GM19025 (cell line): ENCODE results near the gene AJAP1.

ENCODE experiments used
- ATAC-seq: cut with Tn5 transposase; IDR thresholded peaks from one replicate; pipeline ENCODE4 v1.9.1; 2021; ENCODE audit warnings: mild to moderate bottlenecking, low read depth, moderate library complexity; ENCODE audit not compliant: unreplicated experiment

AJAP1 gene

DNA sequence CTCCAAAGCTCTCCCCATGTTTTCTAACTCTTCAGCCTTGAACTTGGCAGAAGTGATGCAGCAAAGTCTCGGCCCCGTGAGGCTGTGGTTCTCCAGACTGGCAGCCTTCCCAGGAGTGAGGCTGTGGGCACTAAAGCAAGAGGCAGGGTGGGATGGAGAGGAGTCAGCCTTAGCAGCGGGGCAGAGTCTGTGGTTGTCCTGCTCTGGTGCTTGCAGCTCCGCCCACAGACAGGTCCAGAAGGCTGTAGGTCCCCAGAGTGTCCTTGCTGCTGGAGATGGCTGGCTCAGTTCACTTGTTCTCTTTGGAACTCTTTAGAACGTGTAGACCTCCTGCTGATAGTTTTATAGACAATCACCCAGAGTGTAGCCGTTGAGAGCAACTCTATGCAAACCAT lies 142.6 kb downstream of the AJAP1 start:
- no peak for ATAC-seq

DNA sequence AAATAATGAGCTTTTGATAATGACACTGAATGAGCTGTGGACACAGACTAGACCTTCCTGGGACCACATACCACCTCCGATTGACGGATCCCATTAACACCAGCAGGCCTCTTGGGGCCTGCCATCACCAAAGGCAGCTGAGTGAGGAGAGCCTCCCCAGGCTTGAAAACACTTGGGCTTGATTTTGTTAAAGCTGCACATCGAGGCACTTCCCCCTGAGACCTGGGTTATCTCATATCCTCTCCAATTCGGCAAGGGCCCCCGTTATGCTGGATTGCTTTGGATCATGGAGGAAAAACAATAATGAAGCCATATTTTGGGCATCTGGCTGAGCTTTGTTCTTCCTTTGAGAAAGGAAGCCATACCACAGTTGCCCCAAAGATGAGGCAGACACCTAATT lies 143.0 kb downstream of the AJAP1 start:
- no peak for ATAC-seq

DNA sequence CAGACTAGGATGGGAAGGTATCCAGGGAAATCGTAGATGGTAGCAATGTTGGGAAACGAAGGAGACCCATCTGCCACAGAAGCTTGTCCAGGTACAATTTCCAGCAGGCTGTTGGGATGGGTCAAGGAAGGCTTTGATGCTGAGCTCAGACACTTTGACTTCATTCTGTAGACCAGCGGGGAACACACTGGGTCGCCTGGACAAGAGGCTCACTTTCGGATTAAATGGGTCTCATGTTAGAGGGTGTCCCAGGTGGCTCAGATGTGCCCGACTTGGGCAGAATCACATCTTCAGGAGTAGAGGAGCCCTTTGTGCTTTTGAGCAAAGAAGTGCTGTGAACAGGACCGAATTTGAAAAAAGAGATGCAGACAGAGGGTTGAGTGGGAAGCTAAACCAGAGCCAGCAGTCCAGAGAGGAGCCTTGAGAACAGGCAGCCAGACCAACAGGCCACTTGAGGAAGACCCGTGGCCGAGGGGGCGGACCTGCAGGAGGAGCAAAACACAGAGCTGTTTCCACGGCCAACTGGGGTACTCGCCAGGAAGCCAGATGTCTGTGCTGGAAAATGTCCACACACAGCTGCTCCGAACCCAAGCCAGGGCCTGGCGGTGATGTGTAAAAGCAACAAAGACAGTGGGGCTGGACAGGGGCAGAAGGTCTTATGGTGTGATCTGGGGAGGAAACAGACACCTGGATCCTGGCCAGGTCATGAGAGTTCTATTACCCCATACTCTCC lies 146.9 kb downstream of the AJAP1 start:
- no peak for ATAC-seq

DNA sequence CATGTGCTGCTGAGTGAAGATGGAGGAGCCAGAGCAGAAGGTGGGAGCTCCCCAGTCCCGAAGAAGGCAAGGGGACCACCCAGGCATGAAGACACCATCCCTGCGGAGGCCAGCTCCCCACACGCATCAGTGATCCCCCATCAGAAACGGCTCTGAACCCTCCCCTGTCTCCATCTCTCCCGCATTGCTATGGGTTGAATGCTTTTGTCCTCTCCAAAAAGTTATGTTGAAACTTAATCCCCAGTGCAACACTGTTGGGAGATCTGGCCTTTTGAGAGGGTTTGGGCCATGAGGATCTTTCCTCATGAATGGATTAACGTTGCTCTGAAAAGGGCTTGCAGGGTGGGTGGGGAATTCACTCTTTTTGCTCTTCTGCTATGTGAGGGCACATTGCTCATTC lies 147.6 kb downstream of the AJAP1 start:
- no peak for ATAC-seq

DNA sequence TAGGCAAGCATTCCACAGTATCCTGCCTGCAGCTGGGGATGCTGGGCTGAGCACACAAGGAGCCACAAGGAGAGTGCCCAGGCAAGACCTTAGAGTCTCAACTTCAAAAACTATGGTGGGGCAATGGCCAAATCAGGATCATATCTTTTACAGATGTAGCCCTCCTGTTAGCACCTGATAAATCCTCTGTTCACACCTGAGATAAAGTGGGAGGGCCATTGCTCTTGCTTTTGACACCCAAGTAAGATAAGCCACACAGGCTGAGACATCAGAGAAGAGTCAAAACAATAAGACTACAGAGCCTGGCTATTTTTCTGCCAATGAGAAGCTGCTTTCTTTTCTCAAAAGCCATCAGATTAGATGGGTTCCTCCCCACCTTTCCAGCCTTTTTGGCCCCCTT lies 148.9 kb downstream of the AJAP1 start:
- no peak for ATAC-seq

DNA sequence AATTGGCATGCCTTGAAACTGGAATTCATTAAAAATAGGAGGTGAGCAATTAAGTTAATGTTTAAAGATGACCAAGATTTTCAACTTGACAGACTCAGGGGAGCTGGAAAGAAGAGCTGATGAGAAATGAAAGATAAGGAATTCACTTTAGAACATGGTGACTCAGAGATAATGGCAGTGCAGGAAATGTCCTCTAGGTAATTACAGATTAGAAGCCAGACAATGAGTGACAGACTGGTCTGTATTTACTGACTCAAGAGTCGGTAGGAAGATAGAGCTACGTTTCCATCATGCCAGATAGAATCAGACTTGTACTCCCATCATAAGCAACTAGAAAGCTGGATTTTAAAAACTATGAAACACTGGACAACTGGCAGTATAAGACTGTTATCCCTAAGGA lies 151.6 kb downstream of the AJAP1 start:
- ATAC-seq: no peak

DNA sequence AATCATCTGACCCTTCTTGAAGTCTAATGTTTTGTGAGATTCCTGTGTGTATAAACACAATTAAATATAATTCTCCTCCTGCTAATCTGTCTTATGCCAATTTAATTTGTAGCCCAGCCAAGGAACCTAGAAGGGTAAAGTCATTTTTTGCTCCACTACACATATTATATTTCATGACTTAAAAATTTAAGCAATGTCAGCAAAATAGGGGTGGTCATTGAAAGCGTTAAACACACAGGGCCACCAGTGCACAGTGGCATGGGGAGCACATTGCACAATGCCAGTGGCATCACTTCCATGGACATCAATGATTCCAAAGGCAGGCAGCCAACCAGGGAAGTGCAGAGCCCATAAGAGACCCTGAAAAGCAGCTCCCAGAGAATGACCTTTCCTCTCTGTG lies 166.1 kb downstream of the AJAP1 start:
- ATAC-seq: no peak

DNA sequence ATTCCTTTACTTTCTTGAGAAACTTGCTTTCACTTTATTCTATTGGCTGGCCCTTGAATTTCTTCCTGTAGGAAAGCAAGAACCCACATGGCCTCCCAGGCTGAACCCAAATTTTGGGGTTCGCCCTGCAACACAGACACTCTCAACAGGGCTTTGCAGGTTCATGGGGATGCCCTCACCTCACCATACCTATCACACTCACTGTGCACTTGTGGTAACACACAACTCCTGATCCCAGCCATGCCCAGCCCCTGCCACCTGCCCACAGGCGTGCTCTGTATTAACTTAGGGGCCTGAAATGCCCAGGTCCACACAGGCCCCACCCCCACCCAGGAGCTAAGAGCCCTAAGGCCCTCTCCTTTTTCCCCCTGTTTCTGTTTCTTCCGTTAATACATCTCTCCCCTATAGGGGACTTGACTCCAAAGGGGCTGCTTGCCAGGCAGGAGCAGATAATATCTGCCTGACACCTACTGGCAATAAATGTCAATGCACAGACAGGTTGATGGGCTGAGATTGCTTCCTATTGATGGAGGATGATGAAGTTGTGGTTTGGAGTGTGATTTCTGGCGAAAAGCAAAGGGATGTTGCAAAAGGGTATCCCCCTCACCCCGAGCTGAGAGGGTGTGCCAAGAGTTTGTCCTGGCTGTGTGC lies 171.5 kb downstream of the AJAP1 start:
- ATAC-seq: no peak

DNA sequence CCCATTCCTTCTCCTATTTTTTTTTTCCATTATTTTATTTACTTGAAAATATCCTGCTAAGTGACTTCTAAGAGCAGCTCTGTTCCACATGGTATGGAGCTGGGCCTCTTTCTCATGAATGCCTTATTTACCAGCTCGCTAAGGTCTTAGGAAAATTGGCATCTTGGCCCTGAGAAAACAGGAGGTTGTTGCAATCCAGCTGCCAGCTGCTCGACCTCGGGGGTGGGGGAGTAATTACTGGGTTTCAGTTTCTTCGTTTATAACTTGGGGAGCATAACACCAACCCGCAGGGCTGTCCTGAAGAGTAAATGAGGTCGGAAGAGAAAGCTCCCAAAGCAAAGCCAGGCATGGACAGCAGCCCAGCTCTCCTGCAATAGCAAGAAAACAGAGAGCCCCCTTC lies 176.3 kb downstream of the AJAP1 start:
- ATAC-seq: no peak

DNA sequence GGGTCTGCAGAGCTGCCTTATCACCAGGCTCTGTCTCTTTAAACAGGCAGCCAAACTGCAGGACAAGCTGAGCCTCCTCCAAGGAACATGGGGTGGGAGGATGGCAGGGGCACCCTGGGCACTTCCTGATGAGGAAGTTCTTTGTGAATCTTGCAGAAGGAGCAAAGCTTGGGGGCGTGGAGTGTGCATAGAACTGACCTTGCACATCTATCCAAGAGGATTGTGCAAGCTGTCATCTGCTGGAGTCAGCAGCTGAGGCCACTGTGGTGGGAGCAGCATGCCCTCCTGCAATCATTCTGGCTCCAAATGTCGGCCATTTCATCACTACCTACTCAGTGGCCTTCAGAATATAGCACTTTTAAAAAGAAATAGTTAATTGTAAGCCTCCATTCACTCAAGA lies 182.2 kb downstream of the AJAP1 start:
- ATAC-seq: no peak

DNA sequence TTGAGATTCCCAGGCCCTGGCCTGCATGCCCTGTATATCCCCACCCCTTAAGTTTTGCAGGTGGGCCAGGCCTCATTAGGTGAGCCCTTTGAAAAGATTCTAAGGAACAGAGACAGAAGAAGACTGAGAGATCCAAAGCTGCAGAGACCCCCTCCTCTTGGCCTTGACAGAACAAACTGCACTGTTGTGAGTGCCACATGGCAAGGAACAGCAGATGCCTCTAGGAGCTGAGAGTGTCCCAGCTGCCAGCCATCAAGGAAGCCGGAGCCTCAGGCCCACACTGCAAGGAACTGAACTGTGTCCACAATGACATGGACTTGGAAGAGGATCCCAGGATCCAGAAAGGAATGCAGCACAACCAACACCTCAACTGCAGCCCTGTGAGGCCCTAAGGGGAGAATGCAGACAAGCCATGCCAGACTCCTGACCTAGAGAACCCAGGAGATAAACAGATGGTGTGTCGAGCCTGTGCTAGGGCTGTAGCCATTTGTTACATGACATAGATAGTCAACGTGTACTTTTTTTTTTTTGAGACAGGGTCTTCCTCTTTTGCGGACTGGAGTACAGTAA lies 182.7 kb downstream of the AJAP1 start:
- no peak for ATAC-seq

DNA sequence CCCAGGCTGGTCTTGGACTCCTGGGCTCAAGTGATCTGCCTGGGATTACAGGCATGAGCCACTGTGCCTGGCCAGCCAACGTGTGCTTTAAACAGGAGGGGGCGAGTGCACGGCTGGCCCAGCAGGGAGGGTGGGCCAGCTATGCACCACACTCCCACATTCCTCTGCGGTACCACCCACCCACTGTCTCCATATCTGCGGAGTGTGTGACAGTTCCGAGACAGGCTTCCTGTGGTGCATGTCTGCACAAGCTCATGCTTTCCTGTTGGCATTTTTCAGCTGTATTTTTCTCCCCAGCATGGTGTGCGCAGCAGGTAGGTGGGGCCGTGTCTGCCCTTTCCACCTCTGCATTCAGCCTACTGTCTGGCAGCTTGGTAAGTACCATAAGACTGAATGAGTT lies 183.3 kb downstream of the AJAP1 start:
- no peak for ATAC-seq

DNA sequence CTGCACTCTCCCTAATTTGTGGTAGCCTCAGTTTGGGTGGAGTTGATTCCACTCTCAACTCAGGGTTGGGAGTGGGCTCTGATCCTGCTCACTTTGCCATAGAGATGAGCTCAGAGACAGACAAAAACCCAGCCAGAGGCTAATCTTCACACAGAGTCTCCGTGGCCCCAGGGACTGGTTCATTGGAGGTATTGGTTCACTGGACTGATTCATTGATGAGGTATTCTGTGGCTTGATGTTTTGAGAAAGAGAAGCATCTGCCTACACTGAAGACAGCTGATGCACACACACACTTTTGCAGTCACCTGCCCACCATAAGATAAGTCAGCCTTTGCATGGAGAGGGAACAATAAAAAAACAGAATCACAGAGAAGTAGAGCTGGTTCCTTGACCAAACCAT lies 183.8 kb downstream of the AJAP1 start:
- ATAC-seq: no peak
